ENCODE results near the gene GDF3. TPM values are rescaled to one million over a fixed set of nuclear protein-coding genes. Genes with fewer than 3 reads are reported as not detected.
"Not testable (repeated sequence)": the region's sequence is repeated elsewhere in the genome, so short reads cannot be mapped to it uniquely, and the experiment has no call there.

Gene GDF3
- total RNA-seq, 5 donors from 2014 or later (not counting 1 experiment from before 2014, with no cell fraction given): not detected

DNA sequence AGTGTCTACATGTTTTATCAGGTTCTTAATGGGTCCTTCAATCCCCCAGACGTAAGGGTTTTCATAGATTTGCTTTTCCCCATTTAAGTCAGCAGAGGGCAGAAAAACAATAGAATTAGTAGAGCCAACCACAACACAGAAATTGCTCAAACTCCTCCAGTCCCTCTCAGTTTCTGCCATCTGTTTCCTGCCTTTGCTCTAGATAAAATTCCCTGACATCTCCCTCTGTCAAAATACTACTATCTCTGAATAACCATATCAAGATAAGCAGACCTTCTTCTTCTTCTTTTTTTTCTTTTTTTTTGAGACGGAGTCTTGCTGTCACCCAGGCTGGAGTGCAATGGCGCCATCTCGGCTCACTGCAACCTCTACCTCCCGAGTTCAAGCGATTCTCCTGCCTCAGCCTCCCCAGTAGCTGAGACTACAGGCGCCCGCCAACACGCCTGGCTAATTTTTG lies 18.1 kb downstream of the GDF3 start:
- DNase-seq: peak in 2 of 35 experiments; percentile 3 to 42
- WGBS (ENCODE audit: insufficient coverage): 0% methylated on average over 1 of the region's 9 CpGs
- peak in 2 of 4 experiments; percentile 35 to 53 for ATAC-seq (replicated peaks in 1 of 4)
- H3K9me3 ChIP-seq; POLR2A ChIA-PET; H3K9me3 Mint-ChIP-seq; H3K4me1 ChIP-seq (ENCODE audit: control insufficient read depth in 1 of 2, extremely low read depth in 1 of 2, insufficient read depth in 2 of 2, low read length in 2 of 2); H3K4me1 Mint-ChIP-seq; H3K36me3 ChIP-seq (ENCODE audit: control insufficient read depth in 2 of 2, extremely low read depth in 1 of 2, insufficient read depth in 1 of 2, low read length in 1 of 2); H3K27ac ChIP-seq (ENCODE audit: low read length); H3K36me3 Mint-ChIP-seq; H3K27me3 Mint-ChIP-seq; H3K4me3 ChIP-seq (ENCODE audit: control insufficient read depth in 1 of 2, extremely low read depth in 1 of 2, low read length in 1 of 2): not testable (repeated sequence)
- H3K27me3 ChIP-seq (replicated peaks in 1 of 2; ENCODE audit: control insufficient read depth in 2 of 2, extremely low read depth in 1 of 2, insufficient read depth in 2 of 2, low read length in 1 of 2): peaks cover 0 to 16% of the 10 kb centered on the region in 2 experiments
- Mint-ChIP-seq H3K4me3 (peak overlapping the region; percentile 44 to 48 (median 45)), H3K27ac (peak overlapping the region in 1 of 2 donors; percentile 52)
- CTCF ChIA-PET: interaction anchor here in 1 of 2 donors (0.6 kb wide), 1 partner anchor 1021 kb away, joined by 3 read pairs; no protein-coding TSS in a partner anchor

DNA sequence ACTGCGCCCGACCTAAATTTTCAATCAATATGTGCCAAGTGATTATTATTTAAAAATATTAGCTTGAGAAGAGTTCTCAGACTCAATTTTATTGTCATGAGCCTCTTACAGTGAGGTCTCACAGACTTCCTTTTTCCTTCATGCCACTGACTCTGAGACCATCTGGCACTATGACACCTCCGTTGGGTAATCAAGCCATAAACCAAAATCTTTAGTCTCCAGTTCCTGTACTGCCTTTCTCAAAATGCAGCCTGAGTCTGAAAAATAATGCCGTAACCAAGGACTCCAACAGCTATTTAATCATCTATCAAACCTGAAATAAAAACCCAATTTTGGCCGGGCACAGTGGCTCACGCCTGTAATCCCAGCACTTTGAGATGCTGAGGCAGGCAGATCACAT lies 20.1 kb downstream of the GDF3 start:
- H3K4me3 ChIP-seq (ENCODE audit: control insufficient read depth in 1 of 2, extremely low read depth in 1 of 2, low read length in 1 of 2); H3K4me3 Mint-ChIP-seq; ATAC-seq (replicated peaks in 1 of 4); DNase-seq; H3K4me1 Mint-ChIP-seq; H3K27ac Mint-ChIP-seq; H3K36me3 ChIP-seq (ENCODE audit: control insufficient read depth in 2 of 2, extremely low read depth in 1 of 2, insufficient read depth in 1 of 2, low read length in 1 of 2); H3K9me3 ChIP-seq; H3K36me3 Mint-ChIP-seq; H3K9me3 Mint-ChIP-seq; H3K27ac ChIP-seq (ENCODE audit: low read length); POLR2A ChIA-PET; H3K27me3 Mint-ChIP-seq; H3K4me1 ChIP-seq (ENCODE audit: control insufficient read depth in 1 of 2, extremely low read depth in 1 of 2, insufficient read depth in 2 of 2, low read length in 2 of 2): not testable (repeated sequence)
- 49% methylated on average over 4 of the region's 6 CpGs for WGBS (ENCODE audit: insufficient coverage)
- CTCF ChIA-PET: interaction anchor here in 1 of 2 donors (0.6 kb wide), 2 partner anchors 37 to 130 kb away, joined by 3 read pairs; no protein-coding TSS in a partner anchor
- peaks cover 0 to 16% of the 10 kb centered on the region in 2 experiments for H3K27me3 ChIP-seq (replicated peaks in 1 of 2; ENCODE audit: control insufficient read depth in 2 of 2, extremely low read depth in 1 of 2, insufficient read depth in 2 of 2, low read length in 1 of 2)

DNA sequence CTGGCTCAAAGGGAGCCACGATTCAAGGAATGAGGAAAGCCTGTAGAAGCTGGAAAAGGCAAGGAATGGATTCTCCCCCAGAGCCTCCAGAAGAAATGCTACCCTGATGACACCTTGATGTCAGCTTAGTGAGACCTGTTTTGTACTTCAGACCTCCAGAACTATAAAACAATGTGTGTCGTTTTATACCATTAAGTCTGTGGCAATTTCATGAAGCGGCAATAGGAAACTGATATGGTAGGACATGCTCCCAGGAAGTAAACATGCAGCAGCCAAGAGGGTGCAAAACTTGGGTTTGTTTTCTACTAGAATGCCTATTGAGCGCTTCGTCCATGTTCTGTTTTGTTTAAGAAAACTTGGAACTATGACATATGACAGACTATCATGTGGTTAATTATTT lies 27.4 kb downstream of the GDF3 start:
- no peak overlapping the region for H3K4me3 ChIP-seq (ENCODE audit: control insufficient read depth in 1 of 2, extremely low read depth in 1 of 2, low read length in 1 of 2)
- H3K27me3 Mint-ChIP-seq: no peaks in the 10 kb centered on the region
- H3K36me3 ChIP-seq (ENCODE audit: control insufficient read depth in 2 of 2, extremely low read depth in 1 of 2, insufficient read depth in 1 of 2, low read length in 1 of 2): no peaks in the 10 kb centered on the region
- no peaks in the 10 kb centered on the region for H3K36me3 Mint-ChIP-seq
- WGBS (ENCODE audit: insufficient coverage): 77% methylated on average over 5 of the region's 5 CpGs
- H3K4me3 Mint-ChIP-seq: no peak overlapping the region
- no peaks in the 10 kb centered on the region for H3K9me3 ChIP-seq
- ChIA-PET POLR2A (no interaction called here), CTCF (no interaction called here)
- ATAC-seq (replicated peaks in 1 of 4) (no peak), DNase-seq (no peak)
- H3K9me3 Mint-ChIP-seq: no peaks in the 10 kb centered on the region
- peaks cover 0 to 2% (median 0%) of the 10 kb centered on the region in 3 donors for H3K4me1 Mint-ChIP-seq
- no peak overlapping the region for H3K27ac ChIP-seq (ENCODE audit: low read length)
- peaks cover 0 to 3% of the 10 kb centered on the region in 2 experiments for H3K27me3 ChIP-seq (replicated peaks in 1 of 2; ENCODE audit: control insufficient read depth in 2 of 2, extremely low read depth in 1 of 2, insufficient read depth in 2 of 2, low read length in 1 of 2)
- H3K27ac Mint-ChIP-seq: no peak overlapping the region
- H3K4me1 ChIP-seq (ENCODE audit: control insufficient read depth in 1 of 2, extremely low read depth in 1 of 2, insufficient read depth in 2 of 2, low read length in 2 of 2): no peaks in the 10 kb centered on the region

DNA sequence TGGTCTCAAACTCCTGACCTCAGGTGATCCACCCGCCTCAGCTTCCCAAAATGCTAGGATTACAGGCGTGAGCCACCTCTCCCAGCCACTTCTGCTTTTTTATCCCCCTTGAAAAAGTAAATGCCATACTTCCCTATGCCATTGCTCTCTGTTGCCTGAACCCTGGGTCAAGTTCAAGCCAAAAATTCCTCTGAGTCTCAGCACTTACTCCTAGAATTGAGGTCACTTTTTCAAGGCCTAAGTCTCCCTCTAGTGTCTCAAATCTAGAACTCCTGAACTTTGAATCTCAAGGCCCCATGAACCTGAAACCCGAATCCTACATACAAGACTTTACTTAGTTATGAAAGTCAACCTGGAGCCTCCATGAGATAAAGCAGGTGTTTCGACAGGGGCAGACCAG lies 28.4 kb downstream of the GDF3 start:
- no peaks in the 10 kb centered on the region for H3K9me3 Mint-ChIP-seq
- no peak overlapping the region for H3K4me3 Mint-ChIP-seq
- no peaks in the 10 kb centered on the region for H3K9me3 ChIP-seq
- no peak overlapping the region for H3K4me3 ChIP-seq (ENCODE audit: control insufficient read depth in 1 of 2, extremely low read depth in 1 of 2, low read length in 1 of 2)
- no peak for ATAC-seq (replicated peaks in 1 of 4)
- no peaks in the 10 kb centered on the region for H3K27me3 ChIP-seq (replicated peaks in 1 of 2; ENCODE audit: control insufficient read depth in 2 of 2, extremely low read depth in 1 of 2, insufficient read depth in 2 of 2, low read length in 1 of 2)
- no peak overlapping the region for H3K27ac Mint-ChIP-seq
- H3K27ac ChIP-seq (ENCODE audit: low read length): no peak overlapping the region
- no peaks in the 10 kb centered on the region for H3K36me3 Mint-ChIP-seq
- H3K4me1 ChIP-seq (ENCODE audit: control insufficient read depth in 1 of 2, extremely low read depth in 1 of 2, insufficient read depth in 2 of 2, low read length in 2 of 2): no peaks in the 10 kb centered on the region
- no peak for DNase-seq
- peaks cover 0 to 10% (median 0%) of the 10 kb centered on the region in 3 donors for H3K4me1 Mint-ChIP-seq
- POLR2A ChIA-PET: no interaction called here
- CTCF ChIA-PET: interaction anchor here in 1 of 2 donors (1.3 kb wide), 1 partner anchor 9 kb away, joined by 5 read pairs; no protein-coding TSS in a partner anchor
- WGBS (ENCODE audit: insufficient coverage): 57% methylated on average over 1 of the region's 4 CpGs
- no peaks in the 10 kb centered on the region for H3K36me3 ChIP-seq (ENCODE audit: control insufficient read depth in 2 of 2, extremely low read depth in 1 of 2, insufficient read depth in 1 of 2, low read length in 1 of 2)
- no peaks in the 10 kb centered on the region for H3K27me3 Mint-ChIP-seq

DNA sequence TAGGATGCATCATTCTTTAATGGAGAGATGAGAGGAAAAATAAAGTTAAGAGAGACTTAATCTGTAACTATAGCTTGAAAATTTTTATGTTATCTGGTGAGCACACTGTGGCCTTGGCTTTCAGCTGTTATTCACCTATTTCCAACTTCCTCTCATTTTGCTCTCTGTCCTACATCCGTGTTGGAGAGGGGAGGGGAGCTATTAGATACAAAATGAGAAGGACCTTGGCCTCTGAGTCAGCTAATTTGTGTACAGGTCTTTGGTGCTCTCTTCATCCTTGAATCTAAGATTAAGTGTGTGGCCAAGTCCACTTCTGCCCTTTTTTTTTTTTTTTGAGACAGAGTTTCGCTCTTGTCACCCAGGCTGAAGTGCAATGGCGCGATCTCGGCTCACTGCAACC lies 29.0 kb downstream of the GDF3 start:
- H3K9me3 Mint-ChIP-seq: no peaks in the 10 kb centered on the region
- WGBS (ENCODE audit: insufficient coverage): no CpG with 5 or more reads among the region's 5 CpGs
- no peaks in the 10 kb centered on the region for H3K36me3 Mint-ChIP-seq
- no peaks in the 10 kb centered on the region for H3K36me3 ChIP-seq (ENCODE audit: control insufficient read depth in 2 of 2, extremely low read depth in 1 of 2, insufficient read depth in 1 of 2, low read length in 1 of 2)
- POLR2A ChIA-PET: no interaction called here
- no peaks in the 10 kb centered on the region for H3K27me3 Mint-ChIP-seq
- H3K4me3 ChIP-seq (ENCODE audit: control insufficient read depth in 1 of 2, extremely low read depth in 1 of 2, low read length in 1 of 2): no peak overlapping the region
- H3K27me3 ChIP-seq (replicated peaks in 1 of 2; ENCODE audit: control insufficient read depth in 2 of 2, extremely low read depth in 1 of 2, insufficient read depth in 2 of 2, low read length in 1 of 2): no peaks in the 10 kb centered on the region
- H3K27ac Mint-ChIP-seq: no peak overlapping the region
- no peak for DNase-seq
- H3K9me3 ChIP-seq: no peaks in the 10 kb centered on the region
- ATAC-seq (replicated peaks in 1 of 4): no peak
- CTCF ChIA-PET: interaction anchor here in 1 of 2 donors (1.3 kb wide), 1 partner anchor 10 kb away, joined by 5 read pairs; no protein-coding TSS in a partner anchor
- H3K27ac ChIP-seq (ENCODE audit: low read length): no peak overlapping the region
- H3K4me1 Mint-ChIP-seq: peaks cover 0 to 10% (median 0%) of the 10 kb centered on the region in 3 donors
- H3K4me1 ChIP-seq (ENCODE audit: control insufficient read depth in 1 of 2, extremely low read depth in 1 of 2, insufficient read depth in 2 of 2, low read length in 2 of 2): no peaks in the 10 kb centered on the region
- H3K4me3 Mint-ChIP-seq: no peak overlapping the region

DNA sequence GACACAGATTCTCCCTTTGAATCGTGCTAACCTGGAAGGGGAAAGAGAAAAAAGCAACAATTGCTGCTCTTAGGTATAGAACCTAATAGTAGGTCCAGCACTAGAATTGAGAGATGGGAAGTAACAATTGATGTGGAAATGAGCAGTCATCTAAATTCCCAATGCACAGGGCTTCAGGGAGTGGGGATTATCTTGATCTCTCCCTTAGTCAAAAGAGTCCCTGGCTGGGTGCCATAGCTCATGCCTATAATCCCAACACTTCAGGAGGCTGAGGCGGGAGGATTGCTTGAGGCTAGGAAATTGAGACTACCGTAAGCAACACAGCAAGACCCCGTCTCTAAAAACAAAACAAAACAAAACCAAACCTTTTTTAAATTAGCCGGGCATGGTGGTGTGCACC lies 33.8 kb downstream of the GDF3 start:
- CTCF ChIA-PET: no interaction called here
- no peak for DNase-seq

DNA sequence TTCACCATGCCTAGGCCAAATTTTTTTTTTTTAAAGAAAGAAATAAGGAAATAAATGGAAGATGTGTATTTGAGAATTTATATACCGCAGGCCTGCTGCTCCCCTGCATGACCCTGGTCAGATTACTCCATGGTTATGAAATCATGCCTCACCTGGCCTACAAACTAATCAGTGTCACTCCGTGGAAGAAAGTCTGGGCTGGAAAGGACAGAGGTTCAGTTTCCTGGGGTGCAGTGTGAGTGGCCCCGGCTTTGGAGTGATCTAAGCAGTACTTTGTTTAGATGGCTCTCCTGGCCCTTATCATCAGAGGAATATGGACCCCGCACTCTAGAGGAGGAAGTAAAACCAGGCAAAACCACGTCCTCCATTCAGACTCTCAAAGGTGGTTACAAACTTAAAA lies 39.5 kb downstream of the GDF3 start:
- H3K36me3 ChIP-seq (ENCODE audit: control insufficient read depth in 2 of 2, extremely low read depth in 1 of 2, insufficient read depth in 1 of 2, low read length in 1 of 2): no peaks in the 10 kb centered on the region
- Mint-ChIP-seq H3K36me3 (no peaks in the 10 kb centered on the region), H3K4me3 (no peak overlapping the region), H3K27me3 (peaks cover 0 to 11% of the 10 kb centered on the region in 2 donors), H3K27ac (no peak overlapping the region), H3K9me3 (no peaks in the 10 kb centered on the region), H3K4me1 (no peaks in the 10 kb centered on the region)
- 80% methylated on average over 1 of the region's 5 CpGs for WGBS (ENCODE audit: insufficient coverage)
- POLR2A ChIA-PET: no interaction called here
- CTCF ChIA-PET: no interaction called here
- no peak overlapping the region for H3K4me3 ChIP-seq (ENCODE audit: control insufficient read depth in 1 of 2, extremely low read depth in 1 of 2, low read length in 1 of 2)
- H3K27ac ChIP-seq (ENCODE audit: low read length): no peak overlapping the region
- no peaks in the 10 kb centered on the region for H3K4me1 ChIP-seq (ENCODE audit: control insufficient read depth in 1 of 2, extremely low read depth in 1 of 2, insufficient read depth in 2 of 2, low read length in 2 of 2)
- no peak for DNase-seq
- ATAC-seq (replicated peaks in 1 of 4): no peak
- no peaks in the 10 kb centered on the region for H3K9me3 ChIP-seq
- peaks cover 0 to 6% of the 10 kb centered on the region in 2 experiments for H3K27me3 ChIP-seq (replicated peaks in 1 of 2; ENCODE audit: control insufficient read depth in 2 of 2, extremely low read depth in 1 of 2, insufficient read depth in 2 of 2, low read length in 1 of 2)

More for the DNA sequence above, 33.8 kb downstream of the GDF3 start:
- Mint-ChIP-seq H3K36me3 (no peaks in the 10 kb centered on the region), H3K27me3 (no peaks in the 10 kb centered on the region), H3K4me1 (peaks cover 0 to 10% (median 0%) of the 10 kb centered on the region in 3 donors), H3K27ac (no peak overlapping the region), H3K4me3 (no peak overlapping the region), H3K9me3 (no peaks in the 10 kb centered on the region)
- Histone ChIP-seq H3K27me3 (replicated peaks in 1 of 2; ENCODE audit: control insufficient read depth in 2 of 2, extremely low read depth in 1 of 2, insufficient read depth in 2 of 2, low read length in 1 of 2) (peaks cover 0 to 2% of the 10 kb centered on the region in 2 experiments), H3K9me3 (no peaks in the 10 kb centered on the region), H3K4me1 (ENCODE audit: control insufficient read depth in 1 of 2, extremely low read depth in 1 of 2, insufficient read depth in 2 of 2, low read length in 2 of 2) (no peaks in the 10 kb centered on the region), H3K36me3 (ENCODE audit: control insufficient read depth in 2 of 2, extremely low read depth in 1 of 2, insufficient read depth in 1 of 2, low read length in 1 of 2) (no peaks in the 10 kb centered on the region), H3K4me3 (ENCODE audit: control insufficient read depth in 1 of 2, extremely low read depth in 1 of 2, low read length in 1 of 2) (no peak overlapping the region), H3K27ac (ENCODE audit: low read length) (no peak overlapping the region)
- POLR2A ChIA-PET: no interaction called here
- WGBS (ENCODE audit: insufficient coverage): 69% methylated on average over 4 of the region's 5 CpGs
- ATAC-seq (replicated peaks in 1 of 4): no peak

All from T-cell (primary cell).